ENCODE data around the gene MAML1. TPM values are rescaled to one million over a fixed set of nuclear protein-coding genes. Genes with fewer than 3 reads are reported as not detected.

Gene MAML1
- total RNA-seq, 1 donor from 2014 or later, result 26.0 TPM

DNA sequence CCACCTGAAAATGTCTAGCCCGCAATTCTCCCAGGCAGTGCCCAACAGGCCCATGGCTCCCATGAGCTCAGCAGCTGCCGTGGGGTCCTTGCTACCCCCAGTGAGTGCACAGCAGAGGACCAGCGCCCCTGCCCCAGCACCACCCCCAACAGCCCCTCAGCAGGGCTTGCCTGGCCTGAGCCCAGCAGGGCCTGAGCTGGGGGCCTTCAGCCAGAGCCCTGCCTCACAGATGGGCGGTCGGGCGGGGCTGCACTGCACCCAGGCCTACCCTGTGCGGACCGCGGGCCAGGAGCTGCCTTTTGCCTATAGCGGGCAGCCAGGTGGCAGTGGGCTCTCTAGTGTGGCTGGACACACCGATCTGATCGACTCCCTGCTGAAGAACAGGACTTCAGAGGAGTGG is 41.8 kb downstream of the MAML1 start:
- FAIRE-seq (no peak), DNase-seq (ENCODE audit: low read depth) (no peak)
- Histone ChIP-seq H3K27ac (ENCODE audit: low read depth, low read length) (no peak overlapping the region), H3K27me3 (ENCODE audit: insufficient read depth, low read length) (no peaks in the 10 kb centered on the region), H3K4me2 (ENCODE audit: low read length) (no peak overlapping the region), H3K4me1 (ENCODE audit: insufficient read depth, low read length) (no peaks in the 10 kb centered on the region), H3K9ac (ENCODE audit: low read length) (no peak overlapping the region), H3K4me3 (ENCODE audit: insufficient read depth, low read depth, low read length) (no peak overlapping the region), H3K9me3 (ENCODE audit: insufficient read depth, low read depth, low read length) (no peaks in the 10 kb centered on the region), H2AFZ (ENCODE audit: low read depth, low read length) (no peak overlapping the region), H3K36me3 (ENCODE audit: insufficient read depth, low read length) (peaks cover 41% of the 10 kb centered on the region), H3K79me2 (ENCODE audit: insufficient read depth, low read length) (peaks cover 9% of the 10 kb centered on the region), H4K20me1 (ENCODE audit: insufficient read depth, low read length) (peaks cover 24% of the 10 kb centered on the region)
- H3K36me3 Mint-ChIP-seq (ENCODE audit: low read depth, unreplicated experiment), result peaks cover 22% of the 10 kb centered on the region
- no peak overlapping the region for H3K4me3 Mint-ChIP-seq (ENCODE audit: unreplicated experiment)
- H3K4me1 Mint-ChIP-seq (ENCODE audit: low read depth, unreplicated experiment), result no peaks in the 10 kb centered on the region
- TF ChIP-seq, protein P1, sequence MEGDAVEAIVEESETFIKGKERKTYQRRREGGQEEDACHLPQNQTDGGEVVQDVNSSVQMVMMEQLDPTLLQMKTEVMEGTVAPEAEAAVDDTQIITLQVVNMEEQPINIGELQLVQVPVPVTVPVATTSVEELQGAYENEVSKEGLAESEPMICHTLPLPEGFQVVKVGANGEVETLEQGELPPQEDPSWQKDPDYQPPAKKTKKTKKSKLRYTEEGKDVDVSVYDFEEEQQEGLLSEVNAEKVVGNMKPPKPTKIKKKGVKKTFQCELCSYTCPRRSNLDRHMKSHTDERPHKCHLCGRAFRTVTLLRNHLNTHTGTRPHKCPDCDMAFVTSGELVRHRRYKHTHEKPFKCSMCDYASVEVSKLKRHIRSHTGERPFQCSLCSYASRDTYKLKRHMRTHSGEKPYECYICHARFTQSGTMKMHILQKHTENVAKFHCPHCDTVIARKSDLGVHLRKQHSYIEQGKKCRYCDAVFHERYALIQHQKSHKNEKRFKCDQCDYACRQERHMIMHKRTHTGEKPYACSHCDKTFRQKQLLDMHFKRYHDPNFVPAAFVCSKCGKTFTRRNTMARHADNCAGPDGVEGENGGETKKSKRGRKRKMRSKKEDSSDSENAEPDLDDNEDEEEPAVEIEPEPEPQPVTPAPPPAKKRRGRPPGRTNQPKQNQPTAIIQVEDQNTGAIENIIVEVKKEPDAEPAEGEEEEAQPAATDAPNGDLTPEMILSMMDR (IDR thresholded peaks at IDR 0.05; ENCODE audit: insufficient read depth, low read depth, low read length), result no peak
- no peak for TF ChIP-seq EZH2 (IDR thresholded peaks at IDR 0.05; ENCODE audit: insufficient read depth, low read length)
- peak overlapping the region; percentile 41 for H3K27ac Mint-ChIP-seq (ENCODE audit: unreplicated experiment)
- H3K27me3 Mint-ChIP-seq (ENCODE audit: low read depth, unreplicated experiment), result no peaks in the 10 kb centered on the region
- H3K9me3 Mint-ChIP-seq (ENCODE audit: unreplicated experiment), result no peaks in the 10 kb centered on the region

DNA sequence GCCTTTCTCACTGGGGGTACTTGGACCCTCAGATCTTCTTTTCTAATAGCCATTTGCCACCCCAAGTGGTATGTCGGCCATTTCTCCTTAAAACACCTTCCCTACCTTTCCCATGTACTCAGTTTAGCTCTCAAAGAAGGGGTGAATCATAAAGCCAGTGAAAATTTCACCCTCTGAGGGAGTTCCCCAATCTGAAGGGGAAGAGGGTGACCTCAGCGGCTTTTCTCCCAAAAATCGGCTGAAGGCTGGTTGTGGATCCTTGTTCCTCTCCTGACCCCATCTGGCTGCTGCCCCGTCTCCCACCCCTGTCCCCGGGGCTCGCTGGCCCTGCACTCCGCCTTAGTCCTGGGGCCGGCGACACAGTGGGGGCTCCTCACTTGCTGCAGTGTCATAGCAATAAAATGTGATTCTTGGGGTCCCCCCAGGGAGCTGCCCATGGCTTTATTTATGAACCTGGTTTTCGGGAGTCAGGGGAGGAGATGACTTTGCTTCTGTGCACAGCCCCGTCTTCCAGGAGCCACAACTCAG is 43.9 kb downstream of the MAML1 start:
- peaks cover 17% of the 10 kb centered on the region for H4K20me1 ChIP-seq (ENCODE audit: insufficient read depth, low read length)
- no peak for DNase-seq (ENCODE audit: low read depth)
- Mint-ChIP-seq H3K4me3 (ENCODE audit: unreplicated experiment) (no peak overlapping the region), H3K27ac (ENCODE audit: unreplicated experiment) (no peak overlapping the region), H3K9me3 (ENCODE audit: unreplicated experiment) (no peaks in the 10 kb centered on the region), H3K4me1 (ENCODE audit: low read depth, unreplicated experiment) (no peaks in the 10 kb centered on the region), H3K36me3 (ENCODE audit: low read depth, unreplicated experiment) (peaks cover 21% of the 10 kb centered on the region), H3K27me3 (ENCODE audit: low read depth, unreplicated experiment) (no peaks in the 10 kb centered on the region)
- H3K9ac ChIP-seq (ENCODE audit: low read length), result no peak overlapping the region
- H2AFZ ChIP-seq (ENCODE audit: low read depth, low read length), result no peak overlapping the region
- no peak for FAIRE-seq
- no peaks in the 10 kb centered on the region for H3K27me3 ChIP-seq (ENCODE audit: insufficient read depth, low read length)
- no peaks in the 10 kb centered on the region for H3K4me1 ChIP-seq (ENCODE audit: insufficient read depth, low read length)
- H3K36me3 ChIP-seq (ENCODE audit: insufficient read depth, low read length), result peaks cover 36% of the 10 kb centered on the region
- H3K4me3 ChIP-seq (ENCODE audit: insufficient read depth, low read depth, low read length), result no peak overlapping the region
- H3K79me2 ChIP-seq (ENCODE audit: insufficient read depth, low read length), result no peaks in the 10 kb centered on the region
- no peaks in the 10 kb centered on the region for H3K9me3 ChIP-seq (ENCODE audit: insufficient read depth, low read depth, low read length)
- H3K27ac ChIP-seq (ENCODE audit: low read depth, low read length), result no peak overlapping the region
- TF ChIP-seq EZH2 (IDR thresholded peaks at IDR 0.05; ENCODE audit: insufficient read depth, low read length), result no peak
- TF ChIP-seq, protein P1 (IDR thresholded peaks at IDR 0.05; ENCODE audit: insufficient read depth, low read depth, low read length), result no peak
- no peak overlapping the region for H3K4me2 ChIP-seq (ENCODE audit: low read length)

DNA sequence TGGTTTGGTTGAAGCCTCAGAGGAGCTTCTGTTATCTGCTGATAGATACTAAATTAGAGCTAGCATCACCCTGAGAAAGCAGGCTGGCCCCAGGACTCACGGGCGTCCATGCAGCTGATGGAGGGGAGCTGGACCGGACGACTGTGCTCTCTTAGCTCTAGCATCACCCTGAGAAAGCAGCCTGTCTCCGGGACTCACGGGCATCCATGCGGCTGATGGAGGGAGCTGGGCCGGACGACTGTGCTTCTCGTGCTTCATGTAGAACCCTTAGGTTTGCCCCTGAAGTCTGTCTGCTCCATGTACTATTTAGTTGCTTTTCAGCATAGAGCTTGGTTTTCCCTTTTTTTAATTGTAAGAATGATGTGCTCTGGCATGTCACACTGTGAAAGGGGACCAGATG is 44.8 kb downstream of the MAML1 start:
- H3K4me1 Mint-ChIP-seq (ENCODE audit: low read depth, unreplicated experiment), result no peaks in the 10 kb centered on the region
- no peak overlapping the region for H3K4me3 ChIP-seq (ENCODE audit: insufficient read depth, low read depth, low read length)
- H3K36me3 Mint-ChIP-seq (ENCODE audit: low read depth, unreplicated experiment), result peaks cover 20% of the 10 kb centered on the region
- H4K20me1 ChIP-seq (ENCODE audit: insufficient read depth, low read length), result peaks cover 19% of the 10 kb centered on the region
- H3K79me2 ChIP-seq (ENCODE audit: insufficient read depth, low read length), result no peaks in the 10 kb centered on the region
- no peak overlapping the region for H2AFZ ChIP-seq (ENCODE audit: low read depth, low read length)
- peaks cover 2% of the 10 kb centered on the region for H3K9me3 Mint-ChIP-seq (ENCODE audit: unreplicated experiment)
- H3K9ac ChIP-seq (ENCODE audit: low read length), result no peak overlapping the region
- H3K36me3 ChIP-seq (ENCODE audit: insufficient read depth, low read length), result peaks cover 31% of the 10 kb centered on the region
- H3K27me3 ChIP-seq (ENCODE audit: insufficient read depth, low read length), result no peaks in the 10 kb centered on the region
- FAIRE-seq (no peak), DNase-seq (ENCODE audit: low read depth) (no peak)
- no peak overlapping the region for H3K27ac Mint-ChIP-seq (ENCODE audit: unreplicated experiment)
- no peaks in the 10 kb centered on the region for H3K27me3 Mint-ChIP-seq (ENCODE audit: low read depth, unreplicated experiment)
- H3K27ac ChIP-seq (ENCODE audit: low read depth, low read length), result no peak overlapping the region
- H3K4me2 ChIP-seq (ENCODE audit: low read length), result no peak overlapping the region
- H3K4me1 ChIP-seq (ENCODE audit: insufficient read depth, low read length), result no peaks in the 10 kb centered on the region
- H3K9me3 ChIP-seq (ENCODE audit: insufficient read depth, low read depth, low read length), result no peaks in the 10 kb centered on the region
- no peak overlapping the region for H3K4me3 Mint-ChIP-seq (ENCODE audit: unreplicated experiment)
- TF ChIP-seq EZH2 (IDR thresholded peaks at IDR 0.05; ENCODE audit: insufficient read depth, low read length), result no peak
- TF ChIP-seq, protein P1 (IDR thresholded peaks at IDR 0.05; ENCODE audit: insufficient read depth, low read depth, low read length), result no peak

Data from astrocyte (in vitro differentiated cells and primary cell).